Measurements from ENCODE around the gene SMYD5.

DNA sequence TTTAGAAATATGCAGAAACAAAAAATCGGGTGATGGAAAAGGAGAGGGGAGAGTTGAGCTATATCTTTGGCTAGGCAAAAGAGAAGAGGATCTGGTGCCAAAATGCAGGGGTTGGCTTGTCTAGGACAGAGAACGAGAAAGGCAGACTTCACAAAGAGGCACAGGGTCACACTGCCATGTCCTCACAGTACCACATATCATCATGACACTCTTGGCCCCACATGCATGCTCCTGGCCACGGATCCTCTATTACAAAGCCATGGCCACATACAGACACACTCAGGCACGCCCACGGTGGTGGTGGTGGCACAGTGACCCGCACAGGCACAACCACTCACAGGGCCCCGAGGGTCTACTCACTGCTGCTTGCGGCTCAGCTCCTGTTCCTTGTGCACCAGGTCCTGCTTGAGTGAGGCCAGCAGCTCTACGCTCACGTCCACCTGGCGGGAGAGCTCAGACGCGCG, 54.4 kb downstream of the SMYD5 start:
- TF ChIP-seq POLR2AphosphoS5 (IDR thresholded peaks at IDR 0.05): no peak
- TF ChIP-seq, protein P1, sequence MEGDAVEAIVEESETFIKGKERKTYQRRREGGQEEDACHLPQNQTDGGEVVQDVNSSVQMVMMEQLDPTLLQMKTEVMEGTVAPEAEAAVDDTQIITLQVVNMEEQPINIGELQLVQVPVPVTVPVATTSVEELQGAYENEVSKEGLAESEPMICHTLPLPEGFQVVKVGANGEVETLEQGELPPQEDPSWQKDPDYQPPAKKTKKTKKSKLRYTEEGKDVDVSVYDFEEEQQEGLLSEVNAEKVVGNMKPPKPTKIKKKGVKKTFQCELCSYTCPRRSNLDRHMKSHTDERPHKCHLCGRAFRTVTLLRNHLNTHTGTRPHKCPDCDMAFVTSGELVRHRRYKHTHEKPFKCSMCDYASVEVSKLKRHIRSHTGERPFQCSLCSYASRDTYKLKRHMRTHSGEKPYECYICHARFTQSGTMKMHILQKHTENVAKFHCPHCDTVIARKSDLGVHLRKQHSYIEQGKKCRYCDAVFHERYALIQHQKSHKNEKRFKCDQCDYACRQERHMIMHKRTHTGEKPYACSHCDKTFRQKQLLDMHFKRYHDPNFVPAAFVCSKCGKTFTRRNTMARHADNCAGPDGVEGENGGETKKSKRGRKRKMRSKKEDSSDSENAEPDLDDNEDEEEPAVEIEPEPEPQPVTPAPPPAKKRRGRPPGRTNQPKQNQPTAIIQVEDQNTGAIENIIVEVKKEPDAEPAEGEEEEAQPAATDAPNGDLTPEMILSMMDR (IDR thresholded peaks at IDR 0.05 in 8 of 11, conservative IDR thresholded peaks at IDR 0.05 in 3 of 11): no peak
